K562 (cell line): ENCODE results near the gene C1orf21. TPM values are rescaled to one million over a fixed set of nuclear protein-coding genes. Genes with fewer than 3 reads are reported as not detected.

Experiments
- ATAC-seq: fragments of 200-7000 bp; cut with Tn5 transposase; 3 replicates; pipeline ENCODE4 v1.9.1; 2020; ENCODE audit warnings: moderate library complexity
- BruUV-seq: library from RNA; stranded (reverse); fragments of 400-500 nt; replicated peaks from 2 replicates; lab custom pipeline; 2021; lab: Mats Ljungman, UMichigan
- CTCF ChIA-PET: fragments of 300-600 bp; formaldehyde crosslinking; extraction: SDS; loops from one replicate; lab custom pipeline; 2021; ENCODE audit warnings: low intra/inter-chr PET ratio; lab: Yijun Ruan, JAX
- POLR2A ChIA-PET: fragments of 300-600, 350-650 bp; sonication (Branson Sonifier 250); formaldehyde crosslinking; extraction: SDS; loops from one replicate; lab custom pipeline; 2021; ENCODE audit warnings: antibody characterized with exemption, inconsistent platforms; lab: Yijun Ruan, JAX
- DNase-seq, 4 experiments: peaks; one replicate each; pipeline versions ENCODE4 v3.0.0 to v3.0.0-alpha.2; 2011 to 2018; ENCODE audit warnings: low spot score in 3 of 4, mixed read lengths in 3 of 4; ENCODE audit errors: extremely low read depth in 1 of 4
- FAIRE-seq: peaks from 2 replicates; lab custom pipeline; 2011; peaks lifted over from hg19 to GRCh38; lab: Jason Lieb, UNC
- H2AFZ ChIP-seq: 2 replicates; pipeline ENCODE4 v1.6.0; 2011; ENCODE audit warnings: low read depth, low read length, control low read depth, inconsistent platforms
- H3K27ac ChIP-seq: fragments of 200-600 bp; 3 replicates; pipeline ENCODE4 v1.8.0; 2011; ENCODE audit warnings: low read depth, mild to moderate bottlenecking, control low read depth, inconsistent platforms, low read length, moderate library complexity, mixed read lengths; ENCODE audit errors: extremely low read depth
- H3K27me3 ChIP-seq, 2 experiments: fragments of 300-600 bp in 1 of 2; 2 replicates in 1 of 2; 3 replicates in 1 of 2; pipeline versions ENCODE4 v1.6.0 to v1.8.0; 2011; ENCODE audit warnings: inconsistent platforms in 2 of 2, low read length in 2 of 2, mild to moderate bottlenecking in 1 of 2, mixed read lengths in 1 of 2, moderate library complexity in 1 of 2; ENCODE audit not compliant: control insufficient read depth in 2 of 2, insufficient read depth in 2 of 2
- H3K36me3 ChIP-seq: fragments of 300-600 bp; 3 replicates; pipeline ENCODE4 v1.8.0; 2011; ENCODE audit warnings: mild to moderate bottlenecking, low read length, inconsistent platforms; ENCODE audit not compliant: control insufficient read depth, insufficient read depth
- H3K4me1 ChIP-seq, 2 experiments: fragments of 200-600 bp in 1 of 2; replicated peaks in 1 of 2; 2 replicates in 1 of 2; 3 replicates in 1 of 2; pipeline versions ENCODE4 v1.5.1 to v1.8.0; 2011; ENCODE audit warnings: inconsistent platforms in 2 of 2, low read length in 2 of 2, mild to moderate bottlenecking in 1 of 2, mixed read lengths in 1 of 2, moderate library complexity in 1 of 2; ENCODE audit not compliant: control insufficient read depth in 2 of 2, insufficient read depth in 2 of 2
- H3K4me2 ChIP-seq: 2 replicates; pipeline ENCODE4 v1.6.1; 2011; ENCODE audit warnings: low read length, control low read depth, inconsistent platforms, mixed read lengths; ENCODE audit not compliant: insufficient read depth
- H3K4me3 ChIP-seq: fragments of 200-600 bp; sonication (generic), shearing (Covaris generic); 2 replicates; pipeline ENCODE4 v1.5.1; 2016; ENCODE audit warnings: control low read depth, inconsistent platforms
- H3K79me2 ChIP-seq: fragments of 200-600 bp; 3 replicates; pipeline ENCODE4 v1.8.0; 2011; ENCODE audit warnings: low read length, inconsistent platforms; ENCODE audit not compliant: control insufficient read depth, insufficient read depth
- H3K9ac ChIP-seq, 2 experiments: 2 replicates each; pipeline versions ENCODE4 v1.6.0 to v1.6.1; 2011; ENCODE audit warnings: low read depth in 2 of 2, low read length in 2 of 2, control low read depth in 1 of 2, inconsistent platforms in 1 of 2, mild to moderate bottlenecking in 1 of 2, mixed read lengths in 1 of 2; ENCODE audit not compliant: insufficient read depth in 1 of 2
- H3K9me1 ChIP-seq: one replicate; pipeline ENCODE4 v1.6.0; 2011; ENCODE audit warnings: inconsistent platforms, mild to moderate bottlenecking, low read length, moderate library complexity; ENCODE audit not compliant: control insufficient read depth, insufficient read depth
- H3K9me3 ChIP-seq: replicated peaks from 2 replicates; pipeline ENCODE4 v1.5.1; 2011; ENCODE audit warnings: low read depth, low read length, inconsistent platforms; ENCODE audit not compliant: control insufficient read depth, insufficient read depth
- H4K20me1 ChIP-seq: replicated peaks from 2 replicates; pipeline ENCODE4 v1.6.1; 2011; ENCODE audit warnings: low read length, inconsistent platforms, mixed read lengths; ENCODE audit not compliant: control insufficient read depth, insufficient read depth
- GABPA ChIP-seq: fragments of 200-800 bp; sonication (Bioruptor generic); conservative IDR thresholded peaks from 2 replicates; pipeline ENCODE4 v1.6.1; 2016; ENCODE audit warnings: low read depth, missing genetic modification characterization, missing compliant biosample characterization
- IFI16 ChIP-seq: fragments of 250-450 bp; sonication (Bioruptor Pico); IDR thresholded peaks from 2 replicates; pipeline ENCODE4 v2.1.2; 2022; ENCODE audit warnings: mild to moderate bottlenecking, inconsistent platforms
- MAZ ChIP-seq, 2 experiments: fragments of 450-650 bp in 1 of 2; sonication (generic) in 1 of 2; formaldehyde crosslinking; IDR thresholded peaks in 1 of 2; conservative IDR thresholded peaks in 1 of 2; 2 replicates each; pipeline versions ENCODE4 v1.4.0 to v1.5.0; 2020; ENCODE audit warnings: mild to moderate bottlenecking in 1 of 2, missing genetic modification reagents in 1 of 2
- NFE2 ChIP-seq: IDR thresholded peaks from 2 replicates; pipeline ENCODE4 v1.6.1; 2014; ENCODE audit warnings: antibody characterized with exemption, low read depth
- ZNF143 ChIP-seq: sonication (generic); formaldehyde crosslinking; IDR thresholded peaks from 2 replicates; pipeline ENCODE4 v1.9.0; 2022; ENCODE audit warnings: mild to moderate bottlenecking, missing genetic modification reagents
- WGBS: fragments of 100-300 bp; shearing (Covaris generic); methylation state at CpG from one replicate; pipeline ENCODE4 v1.1.6; 2016; ENCODE audit warnings: low coverage, mixed read lengths; ENCODE audit not compliant: insufficient coverage; ENCODE audit errors: missing lambda C conversion rate; 5-methylcytosine and 5-hydroxymethylcytosine counted together
- in situ Hi-C: fragments of 300-500 bp; cut with MboI; formaldehyde crosslinking; loops from 4 replicates; pipeline ENCODE4 v1.15.0; 2018; ENCODE audit warnings: inconsistent platforms, mixed read lengths
- intact Hi-C: fragments of 100-400 bp; cut with micrococcal nuclease; formaldehyde crosslinking; loops from 2 replicates; pipeline ENCODE4 v1.14.2; 2022
- polyA plus RNA-seq, 8 experiments: library from polyadenylated mRNA; depleted of rRNA in 4 of 8; stranded (reverse) in 5 of 8; unstranded in 3 of 8; fragments of >200 nt; fragmentation: Nextera tagmentation in 2 of 8; fragmentation: Illumina TruSeq in 1 of 8; extraction: Ambion mirVana in 2 of 8; extraction: Trizol in 1 of 8; gene quantifications; 2 replicates each; pipeline versions ENCODE4 v1.2.1 to v1.2.3, GENCODE V29; 2011 to 2014; ENCODE audit warnings: inconsistent platforms in 1 of 8, missing spikeins in 1 of 8
- total RNA-seq, 7 experiments: library from RNA; depleted of rRNA in 6 of 7; stranded (reverse); fragments of >200 nt in 6 of 7; fragmentation: Illumina TruSeq in 2 of 7; extraction: Trizol in 2 of 7; gene quantifications; 2 replicates each; pipeline versions ENCODE4 v1.2.1 to v1.2.3, GENCODE V29; 2011 to 2021; ENCODE audit warnings: low replicate concordance in 1 of 7

C1orf21 gene
- total and polyA plus RNA-seq, 9 of the 15 experiments (the other 6 are each of a cell fraction or from before 2014, with no cell fraction given) = under 0.01 to 0.31 (median 0.07) TPM

GRCh38 chr1:184513966-184514365 lies 127.1 kb downstream of the C1orf21 start:
- FAIRE-seq = no peak
- H3K27me3 ChIP-seq = no peaks in the 10 kb centered on the region
- no TSS peak for BruUV-seq
- CTCF ChIA-PET = no interaction called here
- H3K79me2 ChIP-seq = no peaks in the 10 kb centered on the region
- ATAC-seq = no peak
- no peak overlapping the region for H3K9ac ChIP-seq
- POLR2A ChIA-PET = no interaction called here
- H3K4me2 ChIP-seq = no peak overlapping the region
- no peak overlapping the region for H3K27ac ChIP-seq
- H3K4me3 ChIP-seq = no peak overlapping the region
- H3K9me1 ChIP-seq = no peaks in the 10 kb centered on the region
- 0% methylated on average over 4 of the region's 4 CpGs for WGBS
- no peak overlapping the region for H2AFZ ChIP-seq
- no peaks in the 10 kb centered on the region for H3K9me3 ChIP-seq
- intact Hi-C loops = no loop called here
- in situ Hi-C loops = no loop called here
- TF ChIP-seq ZNF143 (CRISPR knock-in tag) (no peak), NFE2 (0 out of 2 replicates have a peak, but pooled peaks have one; percentile 27), IFI16 (CRISPR knock-in tag) (no peak)
- H3K4me1 ChIP-seq = no peaks in the 10 kb centered on the region
- no peak for DNase-seq
- no peaks in the 10 kb centered on the region for H3K36me3 ChIP-seq
- no peaks in the 10 kb centered on the region for H4K20me1 ChIP-seq

GRCh38 chr1:184514447-184514846 lies 127.6 kb downstream of the C1orf21 start:
- Histone ChIP-seq H3K79me2 (no peaks in the 10 kb centered on the region), H3K36me3 (no peaks in the 10 kb centered on the region), H4K20me1 (no peaks in the 10 kb centered on the region), H3K27me3 (no peaks in the 10 kb centered on the region), H3K27ac (no peak overlapping the region), H3K9me3 (no peaks in the 10 kb centered on the region), H2AFZ (no peak overlapping the region), H3K4me2 (no peak overlapping the region), H3K4me1 (no peaks in the 10 kb centered on the region), H3K9me1 (no peaks in the 10 kb centered on the region), H3K9ac (no peak overlapping the region), H3K4me3 (no peak overlapping the region)
- DNase-seq (no peak), ATAC-seq (no peak), FAIRE-seq (no peak)
- 0% methylated on average over 2 of the region's 2 CpGs for WGBS
- ChIA-PET POLR2A (no interaction called here), CTCF (no interaction called here)
- intact Hi-C loops (no loop called here), in situ Hi-C loops (no loop called here)
- TF ChIP-seq MAZ (CRISPR knock-in tag; conservative IDR thresholded peaks at IDR 0.05 in 1 of 2, IDR thresholded peaks at IDR 0.05 in 1 of 2) = no peak
- TF ChIP-seq GABPA (tag) = no peak
- no TSS peak for BruUV-seq
